Nephron progenitor cell (in vitro differentiated cells): ENCODE results near the gene PHACTR3.

Experiments used
- DNase-seq: peaks from one replicate; pipeline ENCODE4 v3.0.0; 2021
- H3K27ac Mint-ChIP-seq: 2 replicates; pipeline ENCODE4 v1.8.0; 2021; ENCODE audit warnings: mild to moderate bottlenecking, moderate library complexity, mixed read lengths
- H3K27me3 Mint-ChIP-seq: 2 replicates; pipeline ENCODE4 v1.8.0; 2021; ENCODE audit warnings: mild to moderate bottlenecking, low read depth, mixed read lengths; ENCODE audit not compliant: poor library complexity
- H3K36me3 Mint-ChIP-seq: 2 replicates; pipeline ENCODE4 v1.8.0; 2021; ENCODE audit warnings: low read depth, mixed read lengths
- H3K4me1 Mint-ChIP-seq: 2 replicates; pipeline ENCODE4 v1.8.0; 2021; ENCODE audit warnings: mixed read lengths
- H3K4me3 Mint-ChIP-seq: 2 replicates; pipeline ENCODE4 v1.8.0; 2021; ENCODE audit warnings: mild to moderate bottlenecking, moderate library complexity, mixed read lengths
- H3K9me3 Mint-ChIP-seq: 2 replicates; pipeline ENCODE4 v1.8.0; 2021; ENCODE audit warnings: mild to moderate bottlenecking, moderate library complexity, mixed read lengths
- TF ChIP-seq, protein P1 (sequence below): fragments of 200-600 bp; sonication (generic); IDR thresholded peaks from 2 replicates; pipeline ENCODE4 v1.5.0; 2021; ENCODE audit warnings: antibody characterized with exemption

The PHACTR3 gene

DNA sequence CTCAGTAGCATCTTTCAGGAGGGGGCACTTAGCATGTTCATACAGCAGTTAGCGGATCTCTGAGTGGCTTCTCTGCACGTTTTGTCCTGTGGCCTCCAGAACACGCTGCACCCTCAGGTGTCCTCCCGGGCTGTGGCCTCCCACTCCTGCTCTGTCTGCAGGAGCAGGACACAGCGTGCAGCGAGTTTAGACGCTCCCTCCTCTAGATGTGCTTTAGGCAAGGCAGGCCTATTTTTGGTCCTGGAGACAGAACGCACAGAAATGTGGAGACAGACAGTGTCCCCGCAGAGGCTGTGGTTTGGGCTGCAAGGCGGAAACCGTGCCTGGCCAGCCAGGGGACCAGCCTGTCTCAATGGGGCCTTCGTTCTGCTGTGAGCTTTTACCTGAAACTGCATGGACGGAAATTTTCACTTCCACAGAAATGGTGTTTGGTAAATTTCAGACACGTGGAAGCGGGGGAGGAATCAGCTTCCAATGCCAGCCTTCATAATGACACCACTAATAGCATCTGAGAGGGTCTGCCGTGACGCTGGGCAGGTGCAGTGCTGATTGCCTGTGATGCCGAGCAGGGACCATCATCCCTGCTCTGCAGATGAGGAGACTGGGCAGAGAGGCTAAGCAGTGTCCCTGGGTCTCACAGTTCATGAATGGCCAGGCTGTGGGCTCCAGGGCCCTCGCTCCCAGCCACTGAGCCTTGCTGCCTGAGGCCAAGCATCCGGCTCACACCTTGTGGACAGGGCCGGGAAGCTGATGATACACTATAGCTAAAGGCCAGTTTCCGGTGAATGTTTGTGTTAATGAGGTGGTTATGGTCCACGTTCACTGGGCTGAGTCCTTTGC lies 208.2 kb downstream of the PHACTR3 start:
- TF ChIP-seq, protein P1, sequence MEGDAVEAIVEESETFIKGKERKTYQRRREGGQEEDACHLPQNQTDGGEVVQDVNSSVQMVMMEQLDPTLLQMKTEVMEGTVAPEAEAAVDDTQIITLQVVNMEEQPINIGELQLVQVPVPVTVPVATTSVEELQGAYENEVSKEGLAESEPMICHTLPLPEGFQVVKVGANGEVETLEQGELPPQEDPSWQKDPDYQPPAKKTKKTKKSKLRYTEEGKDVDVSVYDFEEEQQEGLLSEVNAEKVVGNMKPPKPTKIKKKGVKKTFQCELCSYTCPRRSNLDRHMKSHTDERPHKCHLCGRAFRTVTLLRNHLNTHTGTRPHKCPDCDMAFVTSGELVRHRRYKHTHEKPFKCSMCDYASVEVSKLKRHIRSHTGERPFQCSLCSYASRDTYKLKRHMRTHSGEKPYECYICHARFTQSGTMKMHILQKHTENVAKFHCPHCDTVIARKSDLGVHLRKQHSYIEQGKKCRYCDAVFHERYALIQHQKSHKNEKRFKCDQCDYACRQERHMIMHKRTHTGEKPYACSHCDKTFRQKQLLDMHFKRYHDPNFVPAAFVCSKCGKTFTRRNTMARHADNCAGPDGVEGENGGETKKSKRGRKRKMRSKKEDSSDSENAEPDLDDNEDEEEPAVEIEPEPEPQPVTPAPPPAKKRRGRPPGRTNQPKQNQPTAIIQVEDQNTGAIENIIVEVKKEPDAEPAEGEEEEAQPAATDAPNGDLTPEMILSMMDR: no peak
- peaks cover 4% of the 10 kb centered on the region for H3K27me3 Mint-ChIP-seq
- no peak overlapping the region for H3K4me3 Mint-ChIP-seq
- peaks cover 81% of the 10 kb centered on the region for H3K9me3 Mint-ChIP-seq
- H3K27ac Mint-ChIP-seq: no peak overlapping the region
- H3K4me1 Mint-ChIP-seq: no peaks in the 10 kb centered on the region
- H3K36me3 Mint-ChIP-seq: no peaks in the 10 kb centered on the region
- DNase-seq: no peak

DNA sequence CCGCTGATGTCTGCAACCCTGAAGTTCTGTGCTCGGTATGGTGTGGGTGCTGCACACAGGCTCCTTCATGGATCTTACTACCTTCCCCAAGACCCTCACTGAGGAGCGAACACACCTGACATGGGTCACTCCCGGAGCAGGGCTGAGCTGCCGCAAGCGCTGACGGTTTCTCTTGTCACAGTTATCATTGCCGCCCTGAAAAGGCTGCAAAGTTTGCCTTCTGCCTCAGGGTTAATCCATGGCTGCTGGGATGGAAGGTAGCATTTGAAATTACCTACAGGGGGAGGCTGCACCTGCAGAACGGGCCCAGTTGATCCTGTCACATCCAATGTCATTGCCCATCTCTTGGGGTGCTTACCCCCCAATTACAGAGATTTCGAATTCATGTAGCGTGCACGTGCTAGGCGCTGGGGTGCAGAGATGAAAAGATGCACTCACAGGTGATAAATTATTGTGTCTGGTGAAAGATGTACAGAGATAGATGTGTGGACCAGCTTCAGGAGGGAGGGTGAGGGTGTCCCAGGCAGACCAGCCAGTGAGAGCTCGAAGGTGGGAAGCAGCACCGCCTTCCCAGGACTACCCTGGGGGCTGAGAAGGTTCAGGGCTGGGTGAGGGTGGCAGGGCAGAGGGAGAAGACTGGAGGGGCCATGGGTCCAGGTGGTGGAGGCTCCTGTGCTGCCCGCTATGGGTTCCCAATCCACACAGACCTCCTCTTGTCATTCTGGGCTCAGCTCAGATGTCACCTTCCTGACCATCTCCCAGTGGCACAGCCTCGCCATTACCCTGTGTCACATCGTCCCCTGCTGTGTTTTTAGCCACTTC lies 209.0 kb downstream of the PHACTR3 start:
- Mint-ChIP-seq H3K4me3 (no peak overlapping the region), H3K36me3 (no peaks in the 10 kb centered on the region), H3K27ac (no peak overlapping the region), H3K27me3 (peaks cover 4% of the 10 kb centered on the region), H3K4me1 (no peaks in the 10 kb centered on the region), H3K9me3 (peaks cover 82% of the 10 kb centered on the region)
- TF ChIP-seq, protein P1: no peak
- DNase-seq: no peak

DNA sequence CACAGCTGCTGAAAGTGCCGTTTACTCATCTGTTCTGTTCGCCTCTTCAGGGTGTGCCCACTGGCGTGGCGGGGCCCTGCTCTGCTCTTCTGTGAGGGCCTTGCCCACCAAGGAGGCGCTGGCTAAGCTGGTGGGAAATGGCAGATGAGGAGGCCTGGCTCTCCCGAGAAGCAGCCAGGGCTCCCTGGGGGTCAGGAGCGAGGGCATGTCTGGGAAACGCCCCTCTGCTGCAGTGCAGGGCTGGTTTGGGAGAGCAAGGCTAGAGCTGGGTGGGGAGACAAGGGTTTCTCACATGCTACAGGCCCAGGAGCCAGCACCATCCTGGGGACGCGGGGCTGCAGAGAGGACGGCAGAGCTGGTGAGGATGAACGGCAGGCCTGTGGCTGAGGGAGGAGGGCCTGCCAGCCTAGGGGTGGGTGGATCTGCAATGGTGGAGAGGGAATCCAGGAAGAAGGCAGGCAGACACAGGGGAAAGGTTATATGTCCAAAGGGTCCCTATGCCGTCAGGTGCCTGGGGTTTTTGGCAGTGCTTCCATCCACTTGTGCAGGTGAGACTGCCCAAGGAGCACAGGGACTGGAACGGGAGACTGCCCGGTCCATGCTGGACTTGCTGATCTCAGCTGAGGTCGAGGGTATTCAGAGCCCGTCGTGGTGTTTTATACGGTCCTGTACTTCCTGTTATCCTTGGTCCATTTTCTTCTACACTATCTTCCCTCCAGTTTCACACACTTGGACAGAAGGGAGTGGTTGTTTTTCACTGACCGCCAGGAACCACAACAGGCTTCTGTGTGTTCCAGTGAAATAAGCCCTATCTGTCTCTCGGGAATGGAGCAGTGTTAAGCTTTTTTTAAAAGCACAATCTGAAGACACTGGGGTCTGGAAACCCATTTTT lies 209.9 kb downstream of the PHACTR3 start:
- no peak for DNase-seq
- H3K4me1 Mint-ChIP-seq: no peaks in the 10 kb centered on the region
- peaks cover 83% of the 10 kb centered on the region for H3K9me3 Mint-ChIP-seq
- H3K27me3 Mint-ChIP-seq: peaks cover 4% of the 10 kb centered on the region
- H3K4me3 Mint-ChIP-seq: no peak overlapping the region
- no peak overlapping the region for H3K27ac Mint-ChIP-seq
- TF ChIP-seq, protein P1: no peak
- H3K36me3 Mint-ChIP-seq: no peaks in the 10 kb centered on the region

DNA sequence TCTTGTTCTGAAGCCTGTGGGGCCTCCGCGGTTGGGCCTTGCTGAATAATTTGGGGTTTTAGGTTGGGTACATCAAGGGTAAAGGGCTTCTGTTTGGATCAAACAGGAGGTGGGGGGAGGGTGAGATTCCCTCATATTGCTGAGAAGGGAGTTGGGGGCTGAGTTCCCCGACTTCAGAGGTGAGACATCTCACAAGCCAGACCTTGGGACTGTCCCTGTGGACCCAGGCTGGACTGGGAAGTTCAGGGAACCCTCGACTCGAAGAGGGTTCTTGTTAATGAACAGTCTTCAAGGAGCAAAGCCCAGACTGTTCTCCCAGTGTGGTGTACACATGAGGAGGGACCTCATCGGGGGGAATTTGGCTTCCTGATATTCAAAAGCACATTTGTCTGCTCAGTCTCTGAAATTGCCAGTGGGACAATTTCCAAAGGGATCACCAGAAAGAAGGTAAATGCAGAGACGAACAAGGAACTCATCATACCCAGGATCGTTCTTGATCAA lies 210.6 kb downstream of the PHACTR3 start:
- Mint-ChIP-seq H3K4me1 (no peaks in the 10 kb centered on the region), H3K9me3 (peaks cover 80% of the 10 kb centered on the region), H3K27me3 (peaks cover 4% of the 10 kb centered on the region), H3K27ac (no peak overlapping the region), H3K4me3 (no peak overlapping the region), H3K36me3 (no peaks in the 10 kb centered on the region)
- TF ChIP-seq, protein P1: no peak
- DNase-seq: no peak

DNA sequence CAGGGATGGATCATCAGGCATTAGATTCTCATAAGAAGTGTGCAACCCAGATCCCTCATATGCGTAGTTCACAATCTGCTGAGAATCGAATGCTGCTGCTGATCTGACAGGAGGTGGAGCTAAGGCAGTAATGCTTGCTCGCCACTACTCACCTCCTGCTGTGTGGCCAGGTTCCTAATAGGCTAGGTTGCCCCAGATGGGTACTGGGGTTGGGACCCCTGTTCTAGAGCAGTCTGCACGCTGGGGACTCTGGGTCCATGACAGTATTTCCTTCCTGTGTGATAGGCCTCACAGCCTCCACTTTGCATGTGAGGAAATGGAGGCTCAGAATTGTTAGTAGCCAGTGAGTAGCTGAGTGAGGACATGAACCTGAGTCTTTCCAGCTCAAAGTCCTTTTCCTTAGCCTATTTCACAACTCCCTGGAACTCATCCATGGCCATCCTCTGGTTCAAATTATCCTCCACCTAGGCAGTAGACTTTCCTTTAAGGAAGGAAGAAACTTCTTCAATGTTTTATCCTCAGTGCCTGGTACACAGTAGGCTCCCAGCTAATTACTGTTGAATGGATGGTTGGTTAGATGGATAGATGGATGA lies 211.9 kb downstream of the PHACTR3 start:
- Mint-ChIP-seq H3K36me3 (no peaks in the 10 kb centered on the region), H3K4me1 (no peaks in the 10 kb centered on the region), H3K4me3 (no peak overlapping the region), H3K27me3 (peaks cover 11% of the 10 kb centered on the region), H3K9me3 (peaks cover 80% of the 10 kb centered on the region), H3K27ac (no peak overlapping the region)
- TF ChIP-seq, protein P1: no peak
- no peak for DNase-seq
